ENCODE measurements around the gene HBG1. TPM values are rescaled to one million over a fixed set of nuclear protein-coding genes. Genes with fewer than 3 reads are reported as not detected.

Gene HBG1
- total RNA-seq, 1 donor from 2014 or later = not detected

GRCh38 chr11:5281596-5281995 lies 31.9 kb upstream of the HBG1 start:
- no peaks in the 10 kb centered on the region for H3K36me3 ChIP-seq (ENCODE audit: control insufficient read depth, insufficient read depth, low read length)
- TF ChIP-seq, protein P1, sequence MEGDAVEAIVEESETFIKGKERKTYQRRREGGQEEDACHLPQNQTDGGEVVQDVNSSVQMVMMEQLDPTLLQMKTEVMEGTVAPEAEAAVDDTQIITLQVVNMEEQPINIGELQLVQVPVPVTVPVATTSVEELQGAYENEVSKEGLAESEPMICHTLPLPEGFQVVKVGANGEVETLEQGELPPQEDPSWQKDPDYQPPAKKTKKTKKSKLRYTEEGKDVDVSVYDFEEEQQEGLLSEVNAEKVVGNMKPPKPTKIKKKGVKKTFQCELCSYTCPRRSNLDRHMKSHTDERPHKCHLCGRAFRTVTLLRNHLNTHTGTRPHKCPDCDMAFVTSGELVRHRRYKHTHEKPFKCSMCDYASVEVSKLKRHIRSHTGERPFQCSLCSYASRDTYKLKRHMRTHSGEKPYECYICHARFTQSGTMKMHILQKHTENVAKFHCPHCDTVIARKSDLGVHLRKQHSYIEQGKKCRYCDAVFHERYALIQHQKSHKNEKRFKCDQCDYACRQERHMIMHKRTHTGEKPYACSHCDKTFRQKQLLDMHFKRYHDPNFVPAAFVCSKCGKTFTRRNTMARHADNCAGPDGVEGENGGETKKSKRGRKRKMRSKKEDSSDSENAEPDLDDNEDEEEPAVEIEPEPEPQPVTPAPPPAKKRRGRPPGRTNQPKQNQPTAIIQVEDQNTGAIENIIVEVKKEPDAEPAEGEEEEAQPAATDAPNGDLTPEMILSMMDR (IDR thresholded peaks at IDR 0.05; ENCODE audit: insufficient read depth, low read length, poor library complexity, severe bottlenecking) = no peak
- H3K4me3 ChIP-seq (ENCODE audit: low read depth, low read length) = no peak overlapping the region
- no peak for DNase-seq (ENCODE audit: low read depth)
- no peaks in the 10 kb centered on the region for H3K27me3 ChIP-seq (ENCODE audit: control insufficient read depth, insufficient read depth, low read length)

DNA sequence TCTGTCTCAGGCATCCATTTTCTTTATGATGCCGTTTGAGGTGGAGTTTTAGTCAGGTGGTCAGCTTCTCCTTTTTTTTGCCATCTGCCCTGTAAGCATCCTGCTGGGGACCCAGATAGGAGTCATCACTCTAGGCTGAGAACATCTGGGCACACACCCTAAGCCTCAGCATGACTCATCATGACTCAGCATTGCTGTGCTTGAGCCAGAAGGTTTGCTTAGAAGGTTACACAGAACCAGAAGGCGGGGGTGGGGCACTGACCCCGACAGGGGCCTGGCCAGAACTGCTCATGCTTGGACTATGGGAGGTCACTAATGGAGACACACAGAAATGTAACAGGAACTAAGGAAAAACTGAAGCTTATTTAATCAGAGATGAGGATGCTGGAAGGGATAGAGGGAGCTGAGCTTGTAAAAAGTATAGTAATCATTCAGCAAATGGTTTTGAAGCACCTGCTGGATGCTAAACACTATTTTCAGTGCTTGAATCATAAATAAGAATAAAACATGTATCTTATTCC lies 31.0 kb upstream of the HBG1 start:
- TF ChIP-seq, protein P1 (IDR thresholded peaks at IDR 0.05; ENCODE audit: insufficient read depth, low read length, poor library complexity, severe bottlenecking) = no peak
- Histone ChIP-seq H3K27me3 (ENCODE audit: control insufficient read depth, insufficient read depth, low read length) (no peaks in the 10 kb centered on the region), H3K36me3 (ENCODE audit: control insufficient read depth, insufficient read depth, low read length) (no peaks in the 10 kb centered on the region), H3K4me3 (ENCODE audit: low read depth, low read length) (no peak overlapping the region)
- DNase-seq (ENCODE audit: low read depth) = peak; percentile 98

DNA sequence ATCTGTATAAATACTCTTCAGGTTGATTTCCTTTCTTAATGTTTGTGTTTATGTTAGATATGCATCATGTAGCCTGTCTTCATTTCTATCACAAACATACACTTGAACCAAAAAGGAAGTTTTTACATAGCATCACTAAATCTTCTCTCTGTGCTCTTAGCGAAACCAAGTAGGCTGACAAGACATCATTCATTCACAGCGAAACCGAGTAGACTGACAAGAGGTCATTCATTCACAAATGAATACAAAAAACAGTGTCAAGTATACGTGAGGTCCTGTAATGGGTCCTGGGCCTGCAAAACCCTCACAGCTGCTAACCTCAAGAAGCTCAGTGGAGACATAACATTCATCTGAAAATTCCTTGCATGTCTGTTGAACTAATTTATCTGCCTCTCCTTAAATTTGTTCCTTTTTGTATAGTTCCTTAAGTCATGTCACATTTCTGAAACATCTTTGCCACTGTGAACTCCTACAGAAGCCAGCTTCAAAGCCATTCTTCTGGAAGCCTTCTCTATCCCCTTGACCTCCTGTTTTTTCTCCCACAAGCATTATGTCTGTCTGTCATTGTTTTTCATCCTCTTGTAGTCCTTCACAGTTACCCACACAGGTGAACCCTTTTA lies 29.9 kb upstream of the HBG1 start:
- no peak overlapping the region for H3K4me3 ChIP-seq (ENCODE audit: low read depth, low read length)
- no peak for DNase-seq (ENCODE audit: low read depth)
- H3K36me3 ChIP-seq (ENCODE audit: control insufficient read depth, insufficient read depth, low read length) = no peaks in the 10 kb centered on the region
- no peaks in the 10 kb centered on the region for H3K27me3 ChIP-seq (ENCODE audit: control insufficient read depth, insufficient read depth, low read length)
- TF ChIP-seq, protein P1 (IDR thresholded peaks at IDR 0.05; ENCODE audit: insufficient read depth, low read length, poor library complexity, severe bottlenecking) = no peak

- no peaks in the 10 kb centered on the region for H3K27me3 ChIP-seq (ENCODE audit: control insufficient read depth, insufficient read depth, low read length)
- no peak for DNase-seq (ENCODE audit: low read depth)
- H3K4me3 ChIP-seq (ENCODE audit: low read depth, low read length) = no peak overlapping the region
- H3K36me3 ChIP-seq (ENCODE audit: control insufficient read depth, insufficient read depth, low read length) = no peaks in the 10 kb centered on the region
- TF ChIP-seq, protein P1 (IDR thresholded peaks at IDR 0.05; ENCODE audit: insufficient read depth, low read length, poor library complexity, severe bottlenecking) = no peak
These were observed 28.2 kb upstream of the HBG1 start for GRCh38 chr11:5277807-5278382.

- no peak overlapping the region for H3K4me3 ChIP-seq (ENCODE audit: low read depth, low read length)
- no peaks in the 10 kb centered on the region for H3K27me3 ChIP-seq (ENCODE audit: control insufficient read depth, insufficient read depth, low read length)
- no peak for DNase-seq (ENCODE audit: low read depth)
- TF ChIP-seq, protein P1 (IDR thresholded peaks at IDR 0.05; ENCODE audit: insufficient read depth, low read length, poor library complexity, severe bottlenecking) = no peak
- H3K36me3 ChIP-seq (ENCODE audit: control insufficient read depth, insufficient read depth, low read length) = no peaks in the 10 kb centered on the region
These were observed 27.0 kb upstream of the HBG1 start for GRCh38 chr11:5276697-5277096.
